Measurements from ENCODE around the gene CAMK2D.

Gene CAMK2D

GRCh38 chr4:113684534-113685091 is 76.9 kb downstream of the CAMK2D start:
- H3K27ac ChIP-seq, result no peak overlapping the region
- peak; percentile 52 for TF ChIP-seq CTCF (conservative IDR thresholded peaks at IDR 0.05)

- H3K27ac ChIP-seq, result no peak overlapping the region
These were observed 78.6 kb downstream of the CAMK2D start for GRCh38 chr4:113682730-113683537.

GRCh38 chr4:113678641-113679040 is 82.9 kb downstream of the CAMK2D start:
- H3K27ac ChIP-seq, result no peak overlapping the region
- TF ChIP-seq CTCF (conservative IDR thresholded peaks at IDR 0.05), result no peak

More at GRCh38 chr4:113682730-113683537, 78.6 kb downstream of the CAMK2D start:
- TF ChIP-seq CTCF (conservative IDR thresholded peaks at IDR 0.05), result no peak

GRCh38 chr4:113677325-113677724 is 84.2 kb downstream of the CAMK2D start:
- H3K27ac ChIP-seq, result no peak overlapping the region
- TF ChIP-seq CTCF (conservative IDR thresholded peaks at IDR 0.05), result no peak

GRCh38 chr4:113675731-113676697 is 85.5 kb downstream of the CAMK2D start:
- TF ChIP-seq CTCF (conservative IDR thresholded peaks at IDR 0.05), result no peak
- peak overlapping the region; percentile 34; the same call in 1 of the 2 replicates for H3K27ac ChIP-seq

- peak overlapping the region; percentile 34 for H3K27ac ChIP-seq
- no peak for TF ChIP-seq CTCF (conservative IDR thresholded peaks at IDR 0.05)
These were observed 86.8 kb downstream of the CAMK2D start for GRCh38 chr4:113674733-113675132.

GRCh38 chr4:113674251-113674650 is 87.3 kb downstream of the CAMK2D start:
- TF ChIP-seq CTCF (conservative IDR thresholded peaks at IDR 0.05), result no peak
- H3K27ac ChIP-seq, result peak overlapping the region; percentile 34

Data from VCaP (cell line).